GM15510 (cell line): ENCODE data around the gene TIMP2.

ENCODE experiments used
- POLR2A ChIP-seq: IDR thresholded peaks from 3 replicates; pipeline ENCODE4 v1.6.1; 2011; ENCODE audit warnings: borderline replicate concordance; ENCODE audit not compliant: insufficient read length; ENCODE audit errors: extremely low read depth

TIMP2 gene

GRCh38 chr17:78883533-78884131 lies 41.6 kb downstream of the TIMP2 start:
- no peak for TF ChIP-seq POLR2A

GRCh38 chr17:78883089-78883532 lies 42.1 kb downstream of the TIMP2 start:
- no peak for TF ChIP-seq POLR2A

- TF ChIP-seq POLR2A: no peak
Observed at GRCh38 chr17:78882540-78883088, 42.6 kb downstream of the TIMP2 start.

- no peak for TF ChIP-seq POLR2A
Observed at GRCh38 chr17:78879635-78880186, 45.5 kb downstream of the TIMP2 start.

GRCh38 chr17:78878871-78879527 lies 46.2 kb downstream of the TIMP2 start:
- TF ChIP-seq POLR2A: no peak

- TF ChIP-seq POLR2A: no peak
Observed at GRCh38 chr17:78878261-78878660, 46.9 kb downstream of the TIMP2 start.

GRCh38 chr17:78876094-78876597 lies 49.0 kb downstream of the TIMP2 start:
- TF ChIP-seq POLR2A: no peak

- TF ChIP-seq POLR2A: no peak
Observed at GRCh38 chr17:78875363-78876093, 49.7 kb downstream of the TIMP2 start.

- no peak for TF ChIP-seq POLR2A
Observed at GRCh38 chr17:78873519-78874340, 51.5 kb downstream of the TIMP2 start.

GRCh38 chr17:78872486-78872885 lies 52.7 kb downstream of the TIMP2 start:
- TF ChIP-seq POLR2A: no peak

GRCh38 chr17:78870621-78871020 lies 54.6 kb downstream of the TIMP2 start:
- TF ChIP-seq POLR2A: no peak

- TF ChIP-seq POLR2A: no peak
Observed at GRCh38 chr17:78868391-78868790, 56.8 kb downstream of the TIMP2 start.

GRCh38 chr17:78865682-78866390 lies 59.4 kb downstream of the TIMP2 start:
- TF ChIP-seq POLR2A: no peak

- TF ChIP-seq POLR2A: no peak
Observed at GRCh38 chr17:78864117-78864516, 61.1 kb downstream of the TIMP2 start.
